ENCODE results near the gene POLR2L.

DNA sequence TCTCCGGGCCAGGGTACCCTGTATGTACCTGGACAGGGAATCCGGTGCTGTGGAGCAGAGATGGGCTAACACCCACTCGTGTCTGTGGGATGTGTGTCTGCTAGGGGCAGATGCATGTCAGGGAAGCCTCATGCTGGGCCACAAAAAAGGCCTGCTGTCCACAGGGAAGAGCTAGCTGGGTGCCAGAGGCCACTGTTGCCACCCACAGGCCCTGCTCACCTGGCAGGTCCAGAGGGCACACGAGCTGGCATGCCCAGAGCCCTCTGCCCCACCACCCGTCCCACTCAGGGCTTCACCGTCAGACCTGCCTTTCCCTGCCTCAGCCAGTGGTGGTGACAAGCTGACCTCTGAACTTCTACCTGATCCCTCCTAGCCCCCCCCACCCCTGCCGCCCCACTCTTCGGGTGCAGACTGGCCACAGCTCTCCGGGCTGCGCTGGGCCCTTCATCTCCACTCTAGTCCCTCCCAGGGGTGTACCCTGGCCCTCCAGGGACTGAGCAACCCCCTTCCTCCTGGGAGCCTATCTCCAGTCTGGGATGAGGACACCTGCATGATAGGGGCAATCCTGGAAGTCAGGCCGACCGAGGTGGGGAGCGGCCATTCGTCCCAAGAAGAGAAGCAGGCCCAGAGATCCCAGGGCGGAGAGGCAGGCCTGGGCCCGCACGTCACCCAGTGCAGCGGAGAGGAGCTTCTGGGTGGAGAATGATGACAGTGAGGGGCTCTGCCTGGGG, 45.6 kb downstream of the POLR2L start:
- TF ChIP-seq POLR2AphosphoS5 (IDR thresholded peaks at IDR 0.05): no peak
- TF ChIP-seq, protein P1, sequence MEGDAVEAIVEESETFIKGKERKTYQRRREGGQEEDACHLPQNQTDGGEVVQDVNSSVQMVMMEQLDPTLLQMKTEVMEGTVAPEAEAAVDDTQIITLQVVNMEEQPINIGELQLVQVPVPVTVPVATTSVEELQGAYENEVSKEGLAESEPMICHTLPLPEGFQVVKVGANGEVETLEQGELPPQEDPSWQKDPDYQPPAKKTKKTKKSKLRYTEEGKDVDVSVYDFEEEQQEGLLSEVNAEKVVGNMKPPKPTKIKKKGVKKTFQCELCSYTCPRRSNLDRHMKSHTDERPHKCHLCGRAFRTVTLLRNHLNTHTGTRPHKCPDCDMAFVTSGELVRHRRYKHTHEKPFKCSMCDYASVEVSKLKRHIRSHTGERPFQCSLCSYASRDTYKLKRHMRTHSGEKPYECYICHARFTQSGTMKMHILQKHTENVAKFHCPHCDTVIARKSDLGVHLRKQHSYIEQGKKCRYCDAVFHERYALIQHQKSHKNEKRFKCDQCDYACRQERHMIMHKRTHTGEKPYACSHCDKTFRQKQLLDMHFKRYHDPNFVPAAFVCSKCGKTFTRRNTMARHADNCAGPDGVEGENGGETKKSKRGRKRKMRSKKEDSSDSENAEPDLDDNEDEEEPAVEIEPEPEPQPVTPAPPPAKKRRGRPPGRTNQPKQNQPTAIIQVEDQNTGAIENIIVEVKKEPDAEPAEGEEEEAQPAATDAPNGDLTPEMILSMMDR (IDR thresholded peaks at IDR 0.05): no peak
- peak; percentile 15 for TF ChIP-seq POLR2A (IDR thresholded peaks at IDR 0.05)
